NCI-H1930 (cell line): ENCODE data around the gene ADAMTS19.

Experiments used
- DNase-seq, 2 experiments: peaks; one replicate each; lab custom pipeline; 2025; lab: John Stamatoyannopoulos, UW

The ADAMTS19 gene

DNA sequence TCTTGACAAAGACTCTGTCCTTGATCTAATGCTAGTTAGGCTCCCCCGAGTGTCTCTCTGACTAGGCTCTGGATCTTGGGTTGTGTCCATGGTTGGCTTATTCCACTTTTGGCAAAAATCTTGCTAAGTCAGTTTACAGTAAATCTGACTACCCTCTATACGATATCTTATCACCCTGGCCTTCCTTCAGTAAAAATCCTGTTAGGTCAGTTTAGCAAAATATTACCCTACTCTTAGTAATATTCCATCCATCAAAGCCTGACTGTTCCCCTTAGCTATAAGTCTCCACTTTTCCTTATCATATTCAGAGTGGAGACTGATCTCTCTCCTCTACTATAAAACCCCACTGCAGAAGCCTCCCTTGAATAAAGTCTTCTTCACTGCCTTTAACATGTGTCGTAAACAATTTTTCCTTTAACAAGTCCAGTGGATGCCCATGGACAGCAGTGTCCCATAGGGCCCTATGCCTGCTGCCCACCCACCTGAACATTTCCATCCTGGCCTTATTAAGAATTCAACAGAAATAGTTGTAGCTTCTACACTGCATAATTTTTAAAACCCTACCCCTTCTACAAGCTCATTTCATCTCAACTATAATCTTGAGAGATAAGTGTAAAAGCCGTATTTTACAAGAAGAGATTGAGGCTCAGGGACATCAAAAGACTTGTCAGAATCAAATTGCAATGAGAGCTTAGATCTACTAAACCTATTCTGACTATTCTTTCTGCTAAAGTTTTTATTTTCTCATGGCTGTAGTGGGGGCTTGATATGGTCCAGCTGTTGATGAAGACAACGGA lies 310.1 kb downstream of the ADAMTS19 start:
- no peak for DNase-seq

DNA sequence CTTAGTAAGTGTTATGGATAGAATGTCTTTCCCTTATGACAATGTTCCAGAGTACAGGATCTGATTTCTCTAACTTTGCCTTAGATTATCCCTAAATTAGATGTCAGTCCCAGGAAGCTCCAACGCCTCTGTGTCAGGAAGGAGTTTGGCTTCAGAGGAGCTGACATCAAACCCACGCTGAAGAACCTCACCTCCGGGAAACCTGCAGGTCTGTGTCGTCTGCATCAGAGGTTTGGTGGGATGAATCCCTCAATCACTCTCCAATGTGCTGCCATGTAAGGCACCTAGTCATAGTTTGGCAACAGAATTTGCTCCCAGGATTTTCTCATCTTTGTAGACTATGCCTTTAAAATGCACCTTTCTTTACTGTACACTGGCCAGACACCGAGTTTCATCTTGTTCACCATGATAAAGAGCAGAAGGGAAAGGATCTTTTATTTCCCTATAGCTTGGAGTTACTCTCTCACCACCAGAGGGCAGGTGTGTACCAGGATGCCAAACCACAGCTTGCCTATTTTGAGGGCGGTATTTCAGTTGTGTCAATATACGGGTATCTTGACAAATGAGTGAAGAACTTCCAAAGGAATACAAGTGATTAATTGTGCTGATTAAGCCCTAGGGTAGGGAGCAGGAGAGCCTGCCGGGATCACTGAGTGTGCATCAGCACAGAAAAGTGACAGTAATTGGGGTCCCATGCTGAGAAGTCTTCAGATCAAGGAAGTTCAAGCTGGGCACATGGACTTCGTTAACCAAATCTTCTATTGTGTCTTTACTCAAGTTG lies 311.1 kb downstream of the ADAMTS19 start:
- DNase-seq, result peak; percentile 5 to 8

DNA sequence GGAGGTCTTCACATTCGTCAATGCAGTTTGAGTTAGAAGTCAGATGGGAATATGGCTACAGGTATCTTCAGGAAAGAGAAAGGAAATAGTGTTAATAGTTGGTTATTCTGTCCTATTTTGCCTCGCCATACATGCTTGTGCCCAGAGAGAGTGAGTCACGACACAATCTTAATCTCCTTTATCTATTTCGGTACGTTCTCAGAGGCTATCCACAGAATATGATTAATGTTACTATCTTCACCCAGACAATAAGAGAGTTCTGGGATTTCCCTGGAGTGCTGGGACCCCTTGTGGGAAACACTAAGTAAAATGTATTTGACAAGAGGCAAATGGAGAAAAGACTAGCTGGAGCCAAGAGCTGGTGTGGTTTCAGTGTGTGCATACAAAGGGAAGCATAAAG lies 313.3 kb downstream of the ADAMTS19 start:
- DNase-seq, result no peak

DNA sequence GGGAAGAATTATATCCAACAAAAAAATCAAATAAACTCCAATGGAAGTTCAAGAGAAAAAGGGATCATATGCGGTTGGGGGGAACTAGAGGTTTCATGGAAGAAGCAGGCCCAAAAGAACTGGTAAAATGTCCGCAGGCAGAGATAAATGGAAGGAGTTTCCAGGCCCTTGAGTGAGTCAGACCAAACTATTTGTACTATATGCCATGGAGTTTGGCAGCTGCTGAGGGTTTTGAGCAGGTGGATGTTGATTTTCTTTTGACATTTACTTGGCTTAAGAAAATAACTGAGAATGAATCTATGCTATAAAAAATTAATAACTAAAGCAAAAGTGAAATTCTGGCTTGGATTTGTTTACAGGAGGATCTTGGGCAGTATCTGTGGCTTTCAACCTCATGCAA lies 321.5 kb downstream of the ADAMTS19 start:
- DNase-seq, result no peak
